DMS153 (cell line): Measurements from ENCODE around the gene MR1.
A peak's percentile ranks its signal among the peaks of the same experiment; 100 is the strongest.

Experiments used
- DNase-seq: peaks from one replicate; lab custom pipeline; 2025; lab: John Stamatoyannopoulos, UW

Gene MR1

GRCh38 chr1:181064011-181064623 is 30.3 kb downstream of the MR1 start:
- DNase-seq = no peak

- no peak for DNase-seq
These were observed 30.9 kb downstream of the MR1 start for GRCh38 chr1:181064702-181065101.

- DNase-seq = peak; percentile 78
These were observed 39.9 kb downstream of the MR1 start for GRCh38 chr1:181073638-181074037.

- no peak for DNase-seq
These were observed 42.1 kb downstream of the MR1 start for GRCh38 chr1:181075766-181076350.

- no peak for DNase-seq
These were observed 43.1 kb downstream of the MR1 start for GRCh38 chr1:181076852-181077251.

- DNase-seq = no peak
These were observed 43.9 kb downstream of the MR1 start for GRCh38 chr1:181077576-181078242.

- no peak for DNase-seq
These were observed 45.6 kb downstream of the MR1 start for GRCh38 chr1:181079382-181079781.

- no peak for DNase-seq
These were observed 46.1 kb downstream of the MR1 start for GRCh38 chr1:181079920-181080319.

- no peak for DNase-seq
These were observed 46.8 kb downstream of the MR1 start for GRCh38 chr1:181080556-181080955.

GRCh38 chr1:181081395-181081794 is 47.6 kb downstream of the MR1 start:
- DNase-seq = peak; percentile 43

- peak; percentile 73 for DNase-seq
These were observed 50.2 kb downstream of the MR1 start for GRCh38 chr1:181083842-181084605.

- no peak for DNase-seq
These were observed 50.8 kb downstream of the MR1 start for GRCh38 chr1:181084606-181084969.

GRCh38 chr1:181086091-181086490 is 52.3 kb downstream of the MR1 start:
- DNase-seq = no peak

GRCh38 chr1:181086926-181087325 is 53.1 kb downstream of the MR1 start:
- DNase-seq = no peak

GRCh38 chr1:181087400-181087901 is 53.7 kb downstream of the MR1 start:
- DNase-seq = no peak

- peak; percentile 98 for DNase-seq
These were observed 54.6 kb downstream of the MR1 start, which contains the start of gene IER5 for GRCh38 chr1:181088079-181089016. Gene IER5, plus strand, starts transcription at chr1:181088700. Its CDS starts 203 bp downstream, at chr1:181088903.

- no peak for DNase-seq
These were observed 55.4 kb downstream of the MR1 start for GRCh38 chr1:181089017-181089675.

- DNase-seq = no peak
These were observed 56.1 kb downstream of the MR1 start for GRCh38 chr1:181089676-181090544.

- DNase-seq = no peak
These were observed 56.9 kb downstream of the MR1 start for GRCh38 chr1:181090641-181091126.
